IPS-18a (cell line): ENCODE results near the gene FNDC1.

Source experiments
- H3K27ac ChIP-seq: one replicate; pipeline ENCODE4 v1.5.1; 2013; ENCODE audit warnings: low read length
- H3K27me3 ChIP-seq: one replicate; pipeline ENCODE4 v1.6.1; 2013; ENCODE audit warnings: mild to moderate bottlenecking, low read length; ENCODE audit not compliant: control insufficient read depth, insufficient read depth
- H3K36me3 ChIP-seq: one replicate; pipeline ENCODE4 v1.6.1; 2013; ENCODE audit warnings: low read depth, low read length; ENCODE audit not compliant: control insufficient read depth
- H3K4me1 ChIP-seq: one replicate; pipeline ENCODE4 v1.6.1; 2013; ENCODE audit warnings: low read depth, low read length; ENCODE audit not compliant: control insufficient read depth
- H3K4me3 ChIP-seq: one replicate; pipeline ENCODE4 v1.5.1; 2013; ENCODE audit warnings: low read length
- H3K9ac ChIP-seq: one replicate; pipeline ENCODE4 v1.6.1; 2013; ENCODE audit warnings: mild to moderate bottlenecking, low read length, moderate library complexity
- H3K9me3 ChIP-seq: one replicate; pipeline ENCODE4 v1.6.1; 2013; ENCODE audit warnings: low read depth, low read length; ENCODE audit not compliant: control insufficient read depth

Gene FNDC1

DNA sequence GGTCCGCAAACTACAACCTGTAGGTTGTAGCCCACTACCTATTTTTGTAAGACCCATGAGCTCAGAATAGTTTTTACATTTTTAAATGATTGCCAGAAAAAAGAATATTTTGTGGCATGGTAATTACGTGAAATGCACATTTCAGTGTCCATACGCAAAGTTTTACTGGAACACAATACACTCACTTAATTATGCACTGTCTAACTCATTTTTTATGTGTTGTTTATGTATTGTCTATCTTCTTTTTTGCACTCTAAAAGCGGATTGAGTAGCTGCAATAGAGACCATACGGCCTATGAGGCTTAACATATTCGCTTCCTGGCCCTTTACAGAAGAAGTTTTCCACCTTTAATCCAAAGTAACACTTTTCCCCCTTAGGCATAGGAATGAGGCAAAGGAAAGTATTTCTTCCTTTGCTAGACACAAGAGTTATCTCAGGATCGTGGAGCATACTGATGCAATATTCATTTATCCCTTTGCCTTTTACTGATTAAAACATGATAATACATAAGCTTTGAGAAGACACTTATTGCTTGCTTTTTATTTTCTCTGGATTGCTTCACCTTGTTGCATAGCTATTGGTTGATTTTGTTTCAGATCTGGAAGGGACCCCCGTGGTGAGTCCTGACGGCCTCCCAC lies 69.8 kb downstream of the FNDC1 start:
- Histone ChIP-seq H3K27me3 (peaks cover 15% of the 10 kb centered on the region), H3K9me3 (no peaks in the 10 kb centered on the region), H3K27ac (no peak overlapping the region), H3K9ac (no peak overlapping the region), H3K36me3 (no peaks in the 10 kb centered on the region), H3K4me3 (no peak overlapping the region), H3K4me1 (no peaks in the 10 kb centered on the region)

- no peaks in the 10 kb centered on the region for H3K36me3 ChIP-seq
- no peak overlapping the region for H3K9ac ChIP-seq
- H3K4me3 ChIP-seq = no peak overlapping the region
- no peaks in the 10 kb centered on the region for H3K27me3 ChIP-seq
- H3K27ac ChIP-seq = no peak overlapping the region
- no peaks in the 10 kb centered on the region for H3K4me1 ChIP-seq
- no peaks in the 10 kb centered on the region for H3K9me3 ChIP-seq
Observed at GRCh38 chr6:159249128-159249527, 79.9 kb downstream of the FNDC1 start.

DNA sequence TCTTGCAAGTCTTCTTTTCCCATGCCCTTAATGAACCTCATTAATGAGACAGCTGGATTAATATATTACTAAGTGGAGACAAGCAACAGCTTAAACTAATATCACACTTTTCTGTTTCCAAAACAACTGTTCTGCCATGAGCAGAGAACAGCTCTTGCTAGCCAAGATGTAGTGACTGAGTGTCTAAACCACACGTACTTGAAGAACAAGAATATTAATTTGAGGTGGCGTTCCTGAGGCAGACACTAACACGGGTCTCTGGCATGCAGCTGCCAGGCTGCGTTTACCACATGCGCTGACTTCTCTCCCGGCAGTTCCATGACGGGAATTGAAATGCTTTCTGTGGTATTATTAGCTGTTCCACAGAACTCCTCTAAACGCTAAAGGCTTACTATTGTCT lies 80.6 kb downstream of the FNDC1 start:
- no peak overlapping the region for H3K27ac ChIP-seq
- no peak overlapping the region for H3K9ac ChIP-seq
- H3K4me1 ChIP-seq = no peaks in the 10 kb centered on the region
- H3K36me3 ChIP-seq = no peaks in the 10 kb centered on the region
- no peaks in the 10 kb centered on the region for H3K27me3 ChIP-seq
- no peak overlapping the region for H3K4me3 ChIP-seq
- H3K9me3 ChIP-seq = no peaks in the 10 kb centered on the region

GRCh38 chr6:159250633-159251032 lies 81.4 kb downstream of the FNDC1 start:
- H3K27me3 ChIP-seq = no peaks in the 10 kb centered on the region
- H3K36me3 ChIP-seq = no peaks in the 10 kb centered on the region
- no peaks in the 10 kb centered on the region for H3K4me1 ChIP-seq
- no peaks in the 10 kb centered on the region for H3K9me3 ChIP-seq
- no peak overlapping the region for H3K27ac ChIP-seq
- H3K4me3 ChIP-seq = no peak overlapping the region
- H3K9ac ChIP-seq = no peak overlapping the region

DNA sequence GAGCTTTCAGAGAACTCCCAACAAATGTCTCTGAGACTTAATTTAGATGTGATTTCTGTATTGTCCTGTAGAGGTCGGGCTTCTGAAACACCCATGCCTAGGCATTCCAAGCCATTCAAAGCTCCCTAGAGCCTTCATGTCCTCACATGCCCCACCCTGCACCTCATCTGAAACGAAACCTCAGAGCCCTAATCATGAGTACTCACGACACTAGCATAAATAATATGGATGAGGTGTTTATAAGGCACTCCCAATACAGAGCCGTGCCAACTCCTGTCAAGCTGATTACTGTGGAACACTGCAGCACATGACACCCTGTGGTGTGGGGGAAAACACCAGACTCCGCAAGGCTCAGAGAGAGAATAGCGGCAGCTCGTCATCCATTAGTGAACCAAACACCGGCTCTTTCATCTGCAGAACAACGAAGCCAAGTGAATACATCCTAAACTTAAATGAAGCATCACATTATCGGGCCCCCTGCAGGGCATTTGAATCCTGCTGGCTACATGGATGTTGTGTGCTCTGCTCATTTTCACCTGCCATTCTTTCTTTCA lies 83.8 kb downstream of the FNDC1 start:
- Histone ChIP-seq H3K27ac (no peak overlapping the region), H3K4me1 (no peaks in the 10 kb centered on the region), H3K9ac (no peak overlapping the region), H3K27me3 (no peaks in the 10 kb centered on the region), H3K36me3 (no peaks in the 10 kb centered on the region), H3K9me3 (no peaks in the 10 kb centered on the region), H3K4me3 (no peak overlapping the region)

GRCh38 chr6:159254186-159254585 lies 85.0 kb downstream of the FNDC1 start:
- Histone ChIP-seq H3K9ac (no peak overlapping the region), H3K27ac (no peak overlapping the region), H3K4me3 (no peak overlapping the region), H3K27me3 (no peaks in the 10 kb centered on the region), H3K36me3 (no peaks in the 10 kb centered on the region), H3K4me1 (no peaks in the 10 kb centered on the region), H3K9me3 (no peaks in the 10 kb centered on the region)

- Histone ChIP-seq H3K27ac (no peak overlapping the region), H3K9me3 (no peaks in the 10 kb centered on the region), H3K4me1 (no peaks in the 10 kb centered on the region), H3K9ac (no peak overlapping the region), H3K4me3 (no peak overlapping the region), H3K27me3 (no peaks in the 10 kb centered on the region), H3K36me3 (no peaks in the 10 kb centered on the region)
Observed at GRCh38 chr6:159255434-159255951, 86.3 kb downstream of the FNDC1 start.

- Histone ChIP-seq H3K4me3 (no peak overlapping the region), H3K9me3 (no peaks in the 10 kb centered on the region), H3K36me3 (no peaks in the 10 kb centered on the region), H3K27ac (no peak overlapping the region), H3K27me3 (no peaks in the 10 kb centered on the region), H3K9ac (no peak overlapping the region), H3K4me1 (no peaks in the 10 kb centered on the region)
Observed at GRCh38 chr6:159256128-159256527, 86.9 kb downstream of the FNDC1 start.

DNA sequence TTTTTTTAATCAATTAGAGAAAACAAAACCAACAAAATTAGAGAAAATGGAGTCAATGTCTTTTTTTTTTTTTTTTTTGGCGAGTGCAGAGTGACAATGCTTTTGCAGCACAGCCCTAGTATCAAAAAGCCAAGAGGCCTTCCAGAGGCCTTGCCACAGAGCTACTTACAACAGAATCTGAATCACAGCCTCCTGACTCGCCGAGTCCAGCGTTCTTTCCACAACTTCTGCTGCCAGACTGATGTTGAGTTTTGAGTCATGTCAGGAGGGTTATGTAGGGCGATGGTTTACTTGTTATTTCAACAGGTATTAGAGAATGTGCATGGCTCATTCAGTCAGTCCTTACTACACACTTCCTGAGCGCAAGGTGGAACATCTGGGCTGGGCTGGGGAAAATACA lies 88.6 kb downstream of the FNDC1 start:
- H3K4me3 ChIP-seq = no peak overlapping the region

GRCh38 chr6:159259441-159260125 lies 90.4 kb downstream of the FNDC1 start:
- Histone ChIP-seq H3K36me3 (no peaks in the 10 kb centered on the region), H3K9me3 (no peaks in the 10 kb centered on the region), H3K9ac (no peak overlapping the region), H3K4me1 (no peaks in the 10 kb centered on the region), H3K4me3 (no peak overlapping the region), H3K27ac (no peak overlapping the region), H3K27me3 (no peaks in the 10 kb centered on the region)

More for the DNA sequence above, 88.6 kb downstream of the FNDC1 start:
- H3K27ac ChIP-seq = no peak overlapping the region
- no peak overlapping the region for H3K9ac ChIP-seq
- no peaks in the 10 kb centered on the region for H3K4me1 ChIP-seq
- H3K36me3 ChIP-seq = no peaks in the 10 kb centered on the region
- H3K9me3 ChIP-seq = no peaks in the 10 kb centered on the region
- H3K27me3 ChIP-seq = no peaks in the 10 kb centered on the region

GRCh38 chr6:159260208-159260607 lies 91.0 kb downstream of the FNDC1 start:
- Histone ChIP-seq H3K27ac (no peak overlapping the region), H3K9ac (no peak overlapping the region), H3K9me3 (no peaks in the 10 kb centered on the region), H3K36me3 (no peaks in the 10 kb centered on the region), H3K27me3 (no peaks in the 10 kb centered on the region), H3K4me3 (no peak overlapping the region), H3K4me1 (no peaks in the 10 kb centered on the region)

- Histone ChIP-seq H3K27ac (no peak overlapping the region), H3K9ac (no peak overlapping the region), H3K36me3 (no peaks in the 10 kb centered on the region), H3K4me1 (no peaks in the 10 kb centered on the region), H3K4me3 (no peak overlapping the region), H3K9me3 (no peaks in the 10 kb centered on the region), H3K27me3 (no peaks in the 10 kb centered on the region)
Observed at GRCh38 chr6:159261995-159262394, 92.8 kb downstream of the FNDC1 start.
